GM12872 (cell line): ENCODE data around the gene RALY.

Experiments used
- TF ChIP-seq, protein P1 (sequence below): IDR thresholded peaks from 3 replicates; pipeline ENCODE4 v1.5.1; 2011; ENCODE audit warnings: low read depth, mild to moderate bottlenecking, low read length, moderate library complexity; ENCODE audit not compliant: insufficient read depth

RALY gene

GRCh38 chr20:34029415-34029814 is 35.7 kb downstream of the RALY start:
- TF ChIP-seq, protein P1, sequence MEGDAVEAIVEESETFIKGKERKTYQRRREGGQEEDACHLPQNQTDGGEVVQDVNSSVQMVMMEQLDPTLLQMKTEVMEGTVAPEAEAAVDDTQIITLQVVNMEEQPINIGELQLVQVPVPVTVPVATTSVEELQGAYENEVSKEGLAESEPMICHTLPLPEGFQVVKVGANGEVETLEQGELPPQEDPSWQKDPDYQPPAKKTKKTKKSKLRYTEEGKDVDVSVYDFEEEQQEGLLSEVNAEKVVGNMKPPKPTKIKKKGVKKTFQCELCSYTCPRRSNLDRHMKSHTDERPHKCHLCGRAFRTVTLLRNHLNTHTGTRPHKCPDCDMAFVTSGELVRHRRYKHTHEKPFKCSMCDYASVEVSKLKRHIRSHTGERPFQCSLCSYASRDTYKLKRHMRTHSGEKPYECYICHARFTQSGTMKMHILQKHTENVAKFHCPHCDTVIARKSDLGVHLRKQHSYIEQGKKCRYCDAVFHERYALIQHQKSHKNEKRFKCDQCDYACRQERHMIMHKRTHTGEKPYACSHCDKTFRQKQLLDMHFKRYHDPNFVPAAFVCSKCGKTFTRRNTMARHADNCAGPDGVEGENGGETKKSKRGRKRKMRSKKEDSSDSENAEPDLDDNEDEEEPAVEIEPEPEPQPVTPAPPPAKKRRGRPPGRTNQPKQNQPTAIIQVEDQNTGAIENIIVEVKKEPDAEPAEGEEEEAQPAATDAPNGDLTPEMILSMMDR, result no peak

- TF ChIP-seq, protein P1, result no peak
Observed at GRCh38 chr20:34030456-34030855, 36.7 kb downstream of the RALY start.

- TF ChIP-seq, protein P1, result no peak
Observed at GRCh38 chr20:34033903-34034302, 40.2 kb downstream of the RALY start.

DNA sequence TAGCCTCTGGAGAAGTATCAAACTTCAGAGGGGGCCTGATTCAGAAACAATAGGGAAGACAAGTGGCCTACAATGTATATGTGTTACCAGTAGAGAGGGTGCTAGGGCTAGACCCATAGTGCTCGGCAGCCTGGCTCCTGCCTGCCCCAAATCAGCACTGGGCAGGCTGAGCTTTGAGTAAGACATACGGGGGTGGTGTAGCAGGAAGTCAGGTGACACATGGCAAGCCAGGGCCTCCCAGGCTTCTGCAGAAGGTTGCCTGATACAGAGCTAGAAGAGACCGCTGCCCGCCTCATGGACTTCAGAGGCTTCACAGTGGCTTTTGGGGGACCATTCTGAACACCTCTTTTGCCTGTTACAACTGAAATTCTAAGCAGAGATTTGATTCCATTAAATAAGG is 43.4 kb downstream of the RALY start:
- TF ChIP-seq, protein P1, result no peak

DNA sequence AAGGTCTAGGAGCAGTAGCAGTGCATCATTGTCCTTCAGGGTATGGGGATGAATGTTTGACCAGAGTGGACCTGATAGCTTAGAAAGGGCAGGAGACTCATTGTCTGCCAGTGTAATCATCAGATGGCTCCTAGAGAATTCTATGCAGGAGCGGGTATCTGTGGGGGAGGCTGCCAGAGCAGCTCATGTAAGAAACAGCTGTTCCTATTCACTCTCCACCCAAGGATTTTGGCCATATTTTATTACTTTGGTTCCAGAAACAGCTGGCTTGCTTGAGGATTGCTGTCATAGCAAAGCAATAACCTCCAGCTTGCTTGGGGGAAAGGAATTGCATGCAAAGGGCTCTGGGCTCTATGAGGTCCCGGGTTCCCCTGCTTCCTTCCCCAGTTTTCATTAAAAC is 44.1 kb downstream of the RALY start:
- TF ChIP-seq, protein P1, result no peak

GRCh38 chr20:34040300-34040995 is 46.7 kb downstream of the RALY start:
- TF ChIP-seq, protein P1, result no peak

DNA sequence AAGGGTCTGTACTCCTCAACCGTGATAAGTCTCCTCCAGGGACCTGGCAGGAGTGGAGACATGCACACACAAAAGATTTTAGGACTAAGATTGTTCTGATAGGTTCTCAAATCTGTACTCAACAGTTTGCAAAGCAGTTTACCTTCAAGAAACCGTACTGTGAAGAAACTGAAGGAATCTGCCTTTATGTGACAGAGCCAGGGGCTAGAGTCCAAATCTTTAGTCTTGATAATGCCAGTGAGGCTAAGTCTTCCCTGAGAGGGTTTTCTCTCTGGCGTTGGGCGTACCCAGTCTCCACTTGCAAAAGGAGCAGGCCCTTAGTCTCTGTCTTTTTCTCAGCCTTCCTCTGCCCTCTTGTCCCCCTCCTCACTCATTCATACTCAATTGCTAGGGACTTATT is 47.5 kb downstream of the RALY start:
- TF ChIP-seq, protein P1, result no peak
